IPS-20b (cell line): Measurements from ENCODE around the gene PSMD14.
A peak's percentile ranks its signal among the peaks of the same experiment; 100 is the strongest.

ENCODE experiments used
- H3K27ac ChIP-seq: one replicate; pipeline ENCODE4 v1.5.1; 2013; ENCODE audit warnings: low read length
- H3K27me3 ChIP-seq: 2 replicates; pipeline ENCODE4 v1.6.1; 2013; ENCODE audit warnings: mild to moderate bottlenecking, low read length, inconsistent platforms; ENCODE audit not compliant: insufficient read depth
- H3K36me3 ChIP-seq: 2 replicates; pipeline ENCODE4 v1.6.1; 2013; ENCODE audit warnings: low read depth, mild to moderate bottlenecking, inconsistent platforms, low read length, moderate library complexity; ENCODE audit not compliant: insufficient read depth
- H3K4me1 ChIP-seq: 2 replicates; pipeline ENCODE4 v1.6.1; 2013; ENCODE audit warnings: mild to moderate bottlenecking, control low read depth, inconsistent platforms, low read length, moderate library complexity; ENCODE audit not compliant: insufficient read depth
- H3K4me3 ChIP-seq: 2 replicates; pipeline ENCODE4 v1.5.1; 2013; ENCODE audit warnings: mild to moderate bottlenecking, low read length, inconsistent platforms
- H3K9ac ChIP-seq: 2 replicates; pipeline ENCODE4 v1.6.1; 2013; ENCODE audit warnings: low read depth, mild to moderate bottlenecking, inconsistent platforms, low read length, moderate library complexity
- H3K9me3 ChIP-seq: 2 replicates; pipeline ENCODE4 v1.6.1; 2013; ENCODE audit warnings: mild to moderate bottlenecking, low read depth, low read length, inconsistent platforms; ENCODE audit not compliant: insufficient read depth

The PSMD14 gene

GRCh38 chr2:161423421-161424393 is 115.5 kb downstream of the PSMD14 start:
- peaks cover 8% of the 10 kb centered on the region; the same call in 1 of the 2 replicates for H3K9me3 ChIP-seq

GRCh38 chr2:161424394-161424769 is 116.2 kb downstream of the PSMD14 start:
- Histone ChIP-seq H3K4me3 (peak overlapping the region; percentile 65; the same call in 1 of the 2 replicates), H3K9ac (no peak overlapping the region), H3K36me3 (no peaks in the 10 kb centered on the region), H3K9me3 (peaks cover 8% of the 10 kb centered on the region; the same call in 1 of the 2 replicates), H3K27ac (no peak overlapping the region), H3K4me1 (peaks cover 7% of the 10 kb centered on the region; the same call in 1 of the 2 replicates), H3K27me3 (peaks cover 100% of the 10 kb centered on the region)

More at GRCh38 chr2:161423421-161424393, 115.5 kb downstream of the PSMD14 start:
- Histone ChIP-seq H3K9ac (no peak overlapping the region), H3K36me3 (no peaks in the 10 kb centered on the region), H3K27me3 (peaks cover 100% of the 10 kb centered on the region), H3K4me3 (peak overlapping the region; percentile 65; the same call in 1 of the 2 replicates), H3K27ac (no peak overlapping the region), H3K4me1 (peaks cover 7% of the 10 kb centered on the region; the same call in 1 of the 2 replicates)

DNA sequence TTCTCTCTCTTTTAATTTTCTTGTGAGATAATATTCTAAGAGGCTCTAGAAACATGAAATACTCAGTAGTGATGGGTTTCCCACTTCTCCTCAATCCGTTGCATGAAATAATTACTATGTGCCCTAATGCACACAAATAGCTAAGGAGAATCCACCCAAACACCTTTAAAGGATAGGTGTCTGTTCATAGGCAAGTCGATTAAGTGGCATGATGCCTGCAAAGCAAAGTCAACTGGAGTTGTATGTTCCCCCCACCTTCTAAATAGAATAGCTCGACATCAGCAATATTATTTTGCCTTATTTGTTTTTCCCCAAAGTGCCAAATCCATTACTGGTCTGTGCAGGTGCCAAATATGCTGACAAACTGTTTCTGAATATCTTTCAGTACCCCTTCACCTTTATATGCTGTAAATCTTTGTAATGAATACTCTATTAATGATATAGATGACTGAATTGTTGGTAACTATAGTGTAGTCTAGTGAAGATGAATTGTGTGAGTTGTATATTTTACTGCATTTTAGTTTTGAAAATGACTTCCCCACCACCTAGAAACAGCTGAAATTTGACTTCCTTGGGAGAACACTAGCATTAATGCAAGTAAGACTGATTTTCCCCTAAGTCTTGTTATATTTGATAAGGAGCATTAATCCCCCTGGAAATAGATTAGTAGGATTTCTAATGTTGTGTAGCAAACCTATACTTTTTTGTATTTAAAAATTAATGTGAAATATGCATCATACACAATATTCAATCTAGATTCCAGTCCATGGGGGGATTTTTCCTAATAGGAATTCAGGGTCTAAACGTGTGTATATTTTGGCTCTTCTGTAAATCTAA is 116.9 kb downstream of the PSMD14 start:
- Histone ChIP-seq H3K4me3 (no peak overlapping the region), H3K36me3 (no peaks in the 10 kb centered on the region), H3K27me3 (peaks cover 100% of the 10 kb centered on the region), H3K4me1 (peaks cover 7% of the 10 kb centered on the region; the same call in 1 of the 2 replicates), H3K9ac (no peak overlapping the region), H3K9me3 (peaks cover 5% of the 10 kb centered on the region; the same call in 1 of the 2 replicates), H3K27ac (no peak overlapping the region)

GRCh38 chr2:161425728-161426454 is 117.7 kb downstream of the PSMD14 start:
- Histone ChIP-seq H3K27me3 (peaks cover 100% of the 10 kb centered on the region), H3K4me1 (peaks cover 7% of the 10 kb centered on the region; the same call in 1 of the 2 replicates)

DNA sequence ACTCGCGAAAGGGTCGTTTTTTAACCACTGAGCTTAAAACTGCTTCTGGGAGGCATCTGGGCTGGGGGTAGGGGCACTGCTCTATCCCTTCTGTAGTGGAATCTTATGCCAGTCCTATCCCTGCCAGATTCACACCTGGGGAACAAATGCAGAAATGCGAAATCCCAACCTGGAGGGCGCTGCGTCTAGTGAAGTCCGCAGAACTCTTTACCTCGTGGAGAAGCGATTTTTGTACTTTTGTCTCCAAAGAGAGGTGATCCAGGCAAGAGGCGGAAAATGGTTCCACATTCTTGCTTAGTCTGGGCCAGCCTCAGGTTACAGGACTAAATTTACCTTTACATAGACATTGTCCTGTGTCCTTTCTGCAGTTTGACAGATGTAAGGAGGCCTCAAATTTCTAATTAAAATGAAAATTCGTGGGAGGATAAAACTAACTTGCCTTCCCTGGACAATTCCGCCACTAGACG is 118.3 kb downstream of the PSMD14 start:
- Histone ChIP-seq H3K9ac (no peak overlapping the region), H3K4me1 (peaks cover 7% of the 10 kb centered on the region; the same call in 1 of the 2 replicates), H3K4me3 (peak overlapping the region; percentile 56), H3K9me3 (peaks cover 5% of the 10 kb centered on the region; the same call in 1 of the 2 replicates), H3K36me3 (no peaks in the 10 kb centered on the region), H3K27ac (no peak overlapping the region), H3K27me3 (peaks cover 100% of the 10 kb centered on the region)

More at GRCh38 chr2:161425728-161426454, 117.7 kb downstream of the PSMD14 start:
- H3K9me3 ChIP-seq = peaks cover 5% of the 10 kb centered on the region; the same call in 1 of the 2 replicates
- H3K36me3 ChIP-seq = no peaks in the 10 kb centered on the region
- H3K27ac ChIP-seq = no peak overlapping the region
- no peak overlapping the region for H3K4me3 ChIP-seq
- H3K9ac ChIP-seq = no peak overlapping the region

GRCh38 chr2:161426922-161427663 is 118.9 kb downstream of the PSMD14 start:
- Histone ChIP-seq H3K27me3 (peaks cover 100% of the 10 kb centered on the region), H3K4me1 (peaks cover 7% of the 10 kb centered on the region; the same call in 1 of the 2 replicates), H3K9me3 (peaks cover 5% of the 10 kb centered on the region; the same call in 1 of the 2 replicates), H3K9ac (no peak overlapping the region), H3K4me3 (peak overlapping the region; percentile 56), H3K36me3 (no peaks in the 10 kb centered on the region), H3K27ac (no peak overlapping the region)

DNA sequence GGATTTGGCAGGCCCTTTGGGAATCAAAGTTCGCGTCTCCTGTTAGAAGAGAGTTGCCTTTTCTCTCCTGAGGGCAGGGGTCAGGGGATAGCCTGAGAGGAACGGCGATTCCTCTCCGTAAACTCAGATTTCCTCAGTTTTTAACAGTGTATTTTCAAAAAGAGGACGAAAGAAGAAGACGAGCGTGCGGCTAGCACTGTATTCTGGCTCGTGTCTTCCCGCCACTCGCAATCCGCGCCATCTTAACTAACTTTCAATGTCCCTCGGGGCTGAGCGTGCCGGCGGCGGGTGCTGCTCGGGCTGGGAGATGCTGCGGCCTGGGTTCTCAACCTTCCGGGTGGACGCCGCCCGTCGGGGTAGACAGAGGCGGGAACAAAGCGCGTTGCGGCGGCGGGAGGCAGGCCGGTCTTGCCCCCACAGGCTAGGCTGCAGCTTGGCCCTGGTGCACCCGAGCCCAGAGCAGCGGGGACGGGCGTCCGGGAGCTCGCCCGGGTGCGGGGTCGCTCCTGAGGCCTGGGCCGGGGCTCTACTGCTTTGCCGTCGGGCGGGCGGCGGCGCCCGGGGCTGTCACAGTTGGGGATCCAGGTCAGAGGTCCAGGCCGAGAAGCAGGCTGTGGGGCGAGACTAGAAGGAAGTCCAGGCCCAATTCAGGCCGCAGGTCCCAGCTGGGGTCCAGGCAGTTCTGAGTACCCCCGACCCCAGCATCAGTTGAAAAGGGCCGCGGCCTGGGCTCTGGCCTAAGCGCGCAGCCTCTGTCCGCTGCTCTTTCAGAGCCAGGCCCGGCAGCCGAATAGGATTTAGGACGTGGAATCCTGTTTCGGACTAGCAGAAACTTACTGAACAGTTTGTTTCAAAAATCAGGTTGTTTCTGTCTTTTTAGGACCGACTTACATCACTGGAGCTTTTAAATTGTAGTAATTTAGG is 119.7 kb downstream of the PSMD14 start:
- H3K27me3 ChIP-seq = peaks cover 100% of the 10 kb centered on the region
- H3K27ac ChIP-seq = no peak overlapping the region
- no peaks in the 10 kb centered on the region; the same call in 1 of the 2 replicates for H3K9me3 ChIP-seq
- H3K36me3 ChIP-seq = no peaks in the 10 kb centered on the region
- H3K4me1 ChIP-seq = peaks cover 7% of the 10 kb centered on the region; the same call in 1 of the 2 replicates
- no peak overlapping the region for H3K9ac ChIP-seq
- H3K4me3 ChIP-seq = peak overlapping the region; percentile 56

GRCh38 chr2:161430386-161430785 is 122.2 kb downstream of the PSMD14 start:
- Histone ChIP-seq H3K9ac (no peak overlapping the region), H3K36me3 (no peaks in the 10 kb centered on the region), H3K9me3 (no peaks in the 10 kb centered on the region; the same call in 1 of the 2 replicates), H3K4me1 (peaks cover 4% of the 10 kb centered on the region; the same call in 1 of the 2 replicates), H3K27ac (no peak overlapping the region), H3K4me3 (no peak overlapping the region), H3K27me3 (peaks cover 77% of the 10 kb centered on the region)

DNA sequence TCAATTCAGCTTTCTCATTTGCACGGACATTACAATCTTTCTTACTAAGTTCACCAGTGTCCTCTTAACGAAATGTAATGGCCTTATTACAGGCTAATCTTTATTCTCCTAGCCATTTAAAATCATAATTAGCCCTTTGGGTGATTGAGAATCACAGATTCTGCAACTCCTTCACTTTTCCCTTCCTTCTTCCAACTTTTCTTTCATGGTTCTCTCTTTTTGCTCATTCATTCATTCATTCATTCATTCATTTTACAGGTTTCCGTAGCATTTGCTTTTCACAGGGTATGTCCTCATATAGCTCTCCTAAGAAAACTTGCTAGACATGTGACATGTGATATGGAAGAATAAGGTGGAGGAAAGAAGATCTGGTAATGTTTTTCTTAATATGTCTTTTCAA is 123.9 kb downstream of the PSMD14 start:
- no peaks in the 10 kb centered on the region for H3K36me3 ChIP-seq
- H3K4me3 ChIP-seq = no peak overlapping the region
- H3K27me3 ChIP-seq = peaks cover 60% of the 10 kb centered on the region
- H3K4me1 ChIP-seq = peaks cover 3% of the 10 kb centered on the region; the same call in 1 of the 2 replicates
- H3K9me3 ChIP-seq = no peaks in the 10 kb centered on the region; the same call in 1 of the 2 replicates
- no peak overlapping the region for H3K27ac ChIP-seq
- no peak overlapping the region for H3K9ac ChIP-seq
